Astrocyte (in vitro differentiated cells and primary cell): Measurements from ENCODE around the gene TNPO1.

Source experiments
- EZH2 ChIP-seq: IDR thresholded peaks from 2 replicates; pipeline ENCODE4 v1.6.1; 2012; ENCODE audit warnings: mild to moderate bottlenecking, low read length, inconsistent platforms; ENCODE audit not compliant: insufficient read depth
- TF ChIP-seq, protein P1 (sequence below): IDR thresholded peaks from 2 replicates; pipeline ENCODE4 v1.5.1; 2011; ENCODE audit warnings: low read depth, mild to moderate bottlenecking, inconsistent platforms, low read length, moderate library complexity; ENCODE audit not compliant: insufficient read depth

- TF ChIP-seq, protein P1, sequence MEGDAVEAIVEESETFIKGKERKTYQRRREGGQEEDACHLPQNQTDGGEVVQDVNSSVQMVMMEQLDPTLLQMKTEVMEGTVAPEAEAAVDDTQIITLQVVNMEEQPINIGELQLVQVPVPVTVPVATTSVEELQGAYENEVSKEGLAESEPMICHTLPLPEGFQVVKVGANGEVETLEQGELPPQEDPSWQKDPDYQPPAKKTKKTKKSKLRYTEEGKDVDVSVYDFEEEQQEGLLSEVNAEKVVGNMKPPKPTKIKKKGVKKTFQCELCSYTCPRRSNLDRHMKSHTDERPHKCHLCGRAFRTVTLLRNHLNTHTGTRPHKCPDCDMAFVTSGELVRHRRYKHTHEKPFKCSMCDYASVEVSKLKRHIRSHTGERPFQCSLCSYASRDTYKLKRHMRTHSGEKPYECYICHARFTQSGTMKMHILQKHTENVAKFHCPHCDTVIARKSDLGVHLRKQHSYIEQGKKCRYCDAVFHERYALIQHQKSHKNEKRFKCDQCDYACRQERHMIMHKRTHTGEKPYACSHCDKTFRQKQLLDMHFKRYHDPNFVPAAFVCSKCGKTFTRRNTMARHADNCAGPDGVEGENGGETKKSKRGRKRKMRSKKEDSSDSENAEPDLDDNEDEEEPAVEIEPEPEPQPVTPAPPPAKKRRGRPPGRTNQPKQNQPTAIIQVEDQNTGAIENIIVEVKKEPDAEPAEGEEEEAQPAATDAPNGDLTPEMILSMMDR: no peak
- no peak for TF ChIP-seq EZH2
Observed at GRCh38 chr5:72936893-72937292, 120.4 kb downstream of the TNPO1 start.
